RWPE2 (cell line): ENCODE results near the gene LRRC63.
A peak's percentile ranks its signal among the peaks of the same experiment; 100 is the strongest.

Experiments used
- ATAC-seq: fragments of 200-7000 bp; cut with Tn5 transposase; 3 replicates; pipeline ENCODE4 v1.9.1; 2021; ENCODE audit warnings: low read depth
- DNase-seq: peaks from one replicate; pipeline ENCODE4 v3.0.0-alpha.2; 2020; ENCODE audit warnings: low spot score
- H3K27ac ChIP-seq: fragments of 450-650 bp; 2 replicates; pipeline ENCODE4 v1.5.1; 2017; ENCODE audit warnings: mild to moderate bottlenecking; ENCODE audit not compliant: poor library complexity, severe bottlenecking
- H3K27me3 ChIP-seq: fragments of 250-450 bp; sonication (Bioruptor Pico); 2 replicates; pipeline ENCODE4 v1.5.1; 2021; ENCODE audit warnings: mild to moderate bottlenecking, moderate library complexity; ENCODE audit not compliant: insufficient read depth, poor library complexity, severe bottlenecking
- H3K36me3 ChIP-seq: fragments of 250-450 bp; sonication (Bioruptor Pico); 2 replicates; pipeline ENCODE4 v1.5.1; 2020; ENCODE audit warnings: low read depth, mild to moderate bottlenecking, moderate library complexity
- H3K4me1 ChIP-seq: fragments of 250-450 bp; sonication (Bioruptor Pico); 2 replicates; pipeline ENCODE4 v1.5.1; 2021; ENCODE audit warnings: mild to moderate bottlenecking, moderate library complexity; ENCODE audit not compliant: insufficient read depth, poor library complexity, severe bottlenecking
- H3K4me3 ChIP-seq: fragments of 250-450 bp; sonication (Bioruptor Pico); 2 replicates; pipeline ENCODE4 v1.5.1; 2021; ENCODE audit warnings: mild to moderate bottlenecking, moderate library complexity; ENCODE audit not compliant: severe bottlenecking
- H3K9me3 ChIP-seq: fragments of 250-450 bp; sonication (Bioruptor Pico); 2 replicates; pipeline ENCODE4 v1.5.1; 2021; ENCODE audit warnings: mild to moderate bottlenecking, moderate library complexity; ENCODE audit not compliant: severe bottlenecking
- TF ChIP-seq, protein P1 (sequence below): fragments of 450-650 bp; IDR thresholded peaks from one replicate; pipeline ENCODE4 v1.5.1; 2017; ENCODE audit warnings: mild to moderate bottlenecking, moderate library complexity; ENCODE audit not compliant: poor library complexity, severe bottlenecking

Gene LRRC63

DNA sequence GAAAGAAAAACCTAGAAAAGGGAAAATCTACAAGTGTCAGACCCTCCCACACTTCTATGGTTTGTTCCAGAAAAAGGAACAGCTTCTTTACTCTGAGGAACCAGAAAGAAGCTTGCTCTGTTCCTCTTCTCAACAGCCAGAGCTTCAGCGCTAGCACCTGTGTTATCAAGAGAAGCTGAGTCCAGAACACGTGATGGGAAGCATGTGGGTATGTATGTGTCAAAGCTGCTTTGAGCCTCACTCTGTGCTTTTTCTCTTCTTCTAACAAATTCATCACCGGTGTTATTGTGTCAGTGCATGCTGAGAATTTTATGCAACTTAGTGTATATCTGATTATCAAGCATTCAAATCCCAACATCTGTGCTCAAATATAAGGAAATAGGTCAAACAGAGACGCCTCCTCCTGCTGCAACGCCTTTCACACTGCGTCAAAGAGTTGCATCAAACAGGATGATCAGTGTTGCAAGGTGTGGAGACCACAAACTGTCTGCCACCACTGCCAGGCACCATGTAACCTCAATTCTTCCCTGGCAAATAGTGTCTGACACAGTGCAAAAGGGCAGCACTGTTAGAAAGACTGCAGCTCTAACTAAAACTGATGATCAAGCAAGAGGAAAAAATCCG lies 83.9 kb downstream of the LRRC63 start:
- peak overlapping the region; percentile 89 for H3K27ac ChIP-seq
- ATAC-seq (peak; percentile 70), DNase-seq (no peak)
- no peak overlapping the region for H3K4me3 ChIP-seq
- peaks cover 3% of the 10 kb centered on the region for H3K9me3 ChIP-seq
- peaks cover 28% of the 10 kb centered on the region for H3K4me1 ChIP-seq
- no peaks in the 10 kb centered on the region for H3K36me3 ChIP-seq
- TF ChIP-seq, protein P1, sequence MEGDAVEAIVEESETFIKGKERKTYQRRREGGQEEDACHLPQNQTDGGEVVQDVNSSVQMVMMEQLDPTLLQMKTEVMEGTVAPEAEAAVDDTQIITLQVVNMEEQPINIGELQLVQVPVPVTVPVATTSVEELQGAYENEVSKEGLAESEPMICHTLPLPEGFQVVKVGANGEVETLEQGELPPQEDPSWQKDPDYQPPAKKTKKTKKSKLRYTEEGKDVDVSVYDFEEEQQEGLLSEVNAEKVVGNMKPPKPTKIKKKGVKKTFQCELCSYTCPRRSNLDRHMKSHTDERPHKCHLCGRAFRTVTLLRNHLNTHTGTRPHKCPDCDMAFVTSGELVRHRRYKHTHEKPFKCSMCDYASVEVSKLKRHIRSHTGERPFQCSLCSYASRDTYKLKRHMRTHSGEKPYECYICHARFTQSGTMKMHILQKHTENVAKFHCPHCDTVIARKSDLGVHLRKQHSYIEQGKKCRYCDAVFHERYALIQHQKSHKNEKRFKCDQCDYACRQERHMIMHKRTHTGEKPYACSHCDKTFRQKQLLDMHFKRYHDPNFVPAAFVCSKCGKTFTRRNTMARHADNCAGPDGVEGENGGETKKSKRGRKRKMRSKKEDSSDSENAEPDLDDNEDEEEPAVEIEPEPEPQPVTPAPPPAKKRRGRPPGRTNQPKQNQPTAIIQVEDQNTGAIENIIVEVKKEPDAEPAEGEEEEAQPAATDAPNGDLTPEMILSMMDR = no peak
- H3K27me3 ChIP-seq = no peaks in the 10 kb centered on the region

DNA sequence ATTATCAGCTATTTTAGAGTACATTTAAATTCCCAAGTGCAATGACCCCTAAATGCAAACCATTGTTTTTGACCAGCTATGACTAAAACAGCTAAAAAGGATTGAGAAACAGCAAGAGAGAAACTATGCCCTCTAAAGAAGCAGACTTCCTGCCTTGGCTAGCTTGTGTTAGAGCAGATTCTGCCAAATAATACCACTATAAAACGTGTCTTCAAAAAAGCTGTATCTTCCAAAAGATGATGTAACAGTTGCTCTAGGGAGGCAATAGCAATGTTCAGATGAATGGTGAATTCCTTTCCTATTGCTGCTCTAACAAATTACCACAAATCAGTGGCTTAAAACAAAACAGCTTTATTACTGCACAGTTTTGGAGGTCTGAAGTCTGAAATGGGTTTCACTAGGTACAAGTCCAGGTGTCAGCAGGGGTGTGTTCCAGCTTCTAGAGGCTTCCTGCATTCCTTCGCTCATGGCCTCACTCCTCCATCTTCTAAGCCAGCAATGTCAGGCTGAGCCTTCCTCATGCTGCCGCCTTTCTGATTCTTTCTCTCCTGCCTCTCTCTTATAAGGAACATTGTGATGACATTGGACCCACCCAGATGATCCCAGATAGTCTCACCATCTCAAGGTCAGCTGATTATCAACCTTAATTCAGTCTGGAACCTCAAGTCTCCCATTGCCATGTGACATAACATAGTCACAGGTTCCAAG lies 84.5 kb downstream of the LRRC63 start:
- peak overlapping the region; percentile 89 for H3K27ac ChIP-seq
- H3K4me3 ChIP-seq = no peak overlapping the region
- H3K36me3 ChIP-seq = no peaks in the 10 kb centered on the region
- DNase-seq = no peak
- peak; percentile 88 for ATAC-seq
- H3K4me1 ChIP-seq = peaks cover 28% of the 10 kb centered on the region
- peaks cover 3% of the 10 kb centered on the region for H3K9me3 ChIP-seq
- TF ChIP-seq, protein P1 = no peak
- H3K27me3 ChIP-seq = no peaks in the 10 kb centered on the region

GRCh38 chr13:46296921-46297320 lies 85.2 kb downstream of the LRRC63 start:
- H3K4me1 ChIP-seq = peaks cover 28% of the 10 kb centered on the region
- H3K9me3 ChIP-seq = peaks cover 3% of the 10 kb centered on the region
- TF ChIP-seq, protein P1 = no peak
- H3K4me3 ChIP-seq = no peak overlapping the region
- H3K36me3 ChIP-seq = no peaks in the 10 kb centered on the region
- peak overlapping the region; percentile 89 for H3K27ac ChIP-seq
- ATAC-seq (peak; percentile 31; the same call in 2 of the 3 replicates), DNase-seq (no peak)
- no peaks in the 10 kb centered on the region for H3K27me3 ChIP-seq

- Histone ChIP-seq H3K4me3 (no peak overlapping the region), H3K27ac (peak overlapping the region; percentile 89), H3K4me1 (peaks cover 28% of the 10 kb centered on the region), H3K27me3 (no peaks in the 10 kb centered on the region), H3K36me3 (no peaks in the 10 kb centered on the region), H3K9me3 (peaks cover 3% of the 10 kb centered on the region)
- ATAC-seq (no peak), DNase-seq (no peak)
- TF ChIP-seq, protein P1 = no peak
Measured at GRCh38 chr13:46297361-46297811, 85.7 kb downstream of the LRRC63 start.
